H9 (cell line): ENCODE measurements around the gene MECP2. TPM values are rescaled to one million over a fixed set of nuclear protein-coding genes. Genes with fewer than 3 reads are reported as not detected.

Experiments used
- DNase-seq: peaks from one replicate; pipeline ENCODE4 v3.0.0-alpha.2; 2017
- H2AFZ ChIP-seq: one replicate; pipeline ENCODE4 v1.6.1; 2013; ENCODE audit warnings: mild to moderate bottlenecking, low read length, control low read depth, moderate library complexity
- H2AK5ac ChIP-seq: 2 replicates; pipeline ENCODE4 v1.6.1; 2013; ENCODE audit warnings: low read length, control low read depth, mixed read lengths; ENCODE audit not compliant: insufficient read length
- H2BK120ac ChIP-seq: one replicate; pipeline ENCODE4 v1.6.1; 2013; ENCODE audit warnings: low read depth, mild to moderate bottlenecking, low read length, control low read depth, inconsistent platforms; ENCODE audit not compliant: poor library complexity, severe bottlenecking
- H2BK12ac ChIP-seq: 2 replicates; pipeline ENCODE4 v1.6.1; 2013; ENCODE audit warnings: low read length, control low read depth, mixed read lengths, low read depth; ENCODE audit not compliant: insufficient read length
- H2BK15ac ChIP-seq: 2 replicates; pipeline ENCODE4 v1.6.1; 2013; ENCODE audit warnings: low read depth, low read length, control low read depth
- H2BK20ac ChIP-seq: one replicate; pipeline ENCODE4 v1.6.1; 2013; ENCODE audit warnings: low read depth, mild to moderate bottlenecking, low read length, control low read depth, inconsistent platforms; ENCODE audit not compliant: poor library complexity, severe bottlenecking
- H2BK5ac ChIP-seq: 2 replicates; pipeline ENCODE4 v1.6.1; 2013; ENCODE audit warnings: low read length, control low read depth, mixed read lengths; ENCODE audit not compliant: insufficient read length
- H3K14ac ChIP-seq: 2 replicates; pipeline ENCODE4 v1.6.1; 2013; ENCODE audit warnings: low read length, control low read depth; ENCODE audit not compliant: insufficient read depth
- H3K18ac ChIP-seq: 2 replicates; pipeline ENCODE4 v1.6.1; 2013; ENCODE audit warnings: low read depth, mild to moderate bottlenecking, mixed read lengths, low read length, control low read depth; ENCODE audit not compliant: insufficient read length
- H3K23ac ChIP-seq: 2 replicates; pipeline ENCODE4 v1.6.1; 2013; ENCODE audit warnings: low read length, control low read depth, mixed read lengths, low read depth; ENCODE audit not compliant: insufficient read length
- H3K23me2 ChIP-seq: 2 replicates; pipeline ENCODE4 v1.6.1; 2013; ENCODE audit warnings: low read depth, mild to moderate bottlenecking, mixed read lengths, low read length, control low read depth; ENCODE audit not compliant: insufficient read length, poor library complexity, severe bottlenecking
- H3K27ac ChIP-seq: 2 replicates; pipeline ENCODE4 v1.5.1; 2013; ENCODE audit warnings: low read length, control low read depth, mixed read lengths, low read depth; ENCODE audit not compliant: insufficient read length
- H3K27me3 ChIP-seq: 2 replicates; pipeline ENCODE4 v1.6.1; 2013; ENCODE audit warnings: low read length, control low read depth, inconsistent platforms; ENCODE audit not compliant: insufficient read depth
- H3K4ac ChIP-seq: 2 replicates; pipeline ENCODE4 v1.6.1; 2013; ENCODE audit warnings: low read depth, mild to moderate bottlenecking, control low read depth, inconsistent platforms, low read length, moderate library complexity
- H3K4me1 ChIP-seq: 2 replicates; pipeline ENCODE4 v1.6.1; 2013; ENCODE audit warnings: low read length, control low read depth, inconsistent platforms; ENCODE audit not compliant: insufficient read depth
- H3K4me2 ChIP-seq: 2 replicates; pipeline ENCODE4 v1.6.1; 2013; ENCODE audit warnings: low read length, control low read depth, mixed read lengths; ENCODE audit not compliant: insufficient read length, insufficient read depth
- H3K56ac ChIP-seq: 2 replicates; pipeline ENCODE4 v1.6.1; 2013; ENCODE audit warnings: low read depth, mild to moderate bottlenecking, mixed read lengths, low read length, control low read depth; ENCODE audit not compliant: insufficient read length
- H3K79me1 ChIP-seq: 2 replicates; pipeline ENCODE4 v1.6.1; 2013; ENCODE audit warnings: low read depth, mild to moderate bottlenecking, moderate library complexity, low read length, control low read depth, inconsistent platforms; ENCODE audit not compliant: insufficient read depth, poor library complexity, severe bottlenecking
- H3K79me2 ChIP-seq: 2 replicates; pipeline ENCODE4 v1.6.1; 2013; ENCODE audit warnings: low read length, control low read depth, inconsistent platforms; ENCODE audit not compliant: insufficient read depth
- H3K9ac ChIP-seq: 2 replicates; pipeline ENCODE4 v1.6.1; 2013; ENCODE audit warnings: low read length, control low read depth, mixed read lengths; ENCODE audit not compliant: insufficient read length; ENCODE audit errors: extremely low read depth
- H3K9me3 ChIP-seq: one replicate; pipeline ENCODE4 v1.6.1; 2013; ENCODE audit warnings: low read depth, low read length, inconsistent platforms; ENCODE audit not compliant: control insufficient read depth
- H3T11ph ChIP-seq: one replicate; pipeline ENCODE4 v1.6.1; 2013; ENCODE audit warnings: mild to moderate bottlenecking, low read length, control low read depth, inconsistent platforms
- H4K20me1 ChIP-seq: one replicate; pipeline ENCODE4 v1.6.1; 2013; ENCODE audit not compliant: control insufficient read depth, insufficient read length, insufficient read depth
- H4K5ac ChIP-seq: 2 replicates; pipeline ENCODE4 v1.6.1; 2013; ENCODE audit warnings: low read depth, mild to moderate bottlenecking, mixed read lengths, low read length, control low read depth; ENCODE audit not compliant: insufficient read length
- H4K8ac ChIP-seq: replicated peaks from 2 replicates; pipeline ENCODE4 v1.6.1; 2013; ENCODE audit warnings: low read length, control low read depth, mixed read lengths, low read depth; ENCODE audit not compliant: insufficient read length
- H4K91ac ChIP-seq: 2 replicates; pipeline ENCODE4 v1.6.1; 2013; ENCODE audit warnings: low read depth, mild to moderate bottlenecking, moderate library complexity, mixed read lengths, low read length, control low read depth; ENCODE audit not compliant: insufficient read length
- H3K27ac Mint-ChIP-seq, 3 experiments: 2 replicates in 2 of 3; 3 replicates in 1 of 3; pipeline ENCODE4 v1.8.0; 2020 to 2021; ENCODE audit warnings: mixed read lengths in 3 of 3, mild to moderate bottlenecking in 1 of 3, moderate library complexity in 1 of 3
- H3K27me3 Mint-ChIP-seq: 2 replicates; pipeline ENCODE4 v1.8.0; 2021; ENCODE audit warnings: low read depth, mild to moderate bottlenecking, moderate library complexity, mixed read lengths
- H3K36me3 Mint-ChIP-seq, 3 experiments: 2 replicates in 2 of 3; 3 replicates in 1 of 3; pipeline ENCODE4 v1.8.0; 2020 to 2021; ENCODE audit warnings: low read depth in 3 of 3, mixed read lengths in 3 of 3; ENCODE audit not compliant: insufficient read depth in 1 of 3
- H3K4me1 Mint-ChIP-seq, 2 experiments: 2 replicates each; pipeline ENCODE4 v1.8.0; 2020; ENCODE audit warnings: mixed read lengths in 2 of 2
- H3K4me3 Mint-ChIP-seq, 2 experiments: 2 replicates in 1 of 2; 3 replicates in 1 of 2; pipeline ENCODE4 v1.8.0; 2020 to 2021; ENCODE audit warnings: mild to moderate bottlenecking in 2 of 2, mixed read lengths in 2 of 2, moderate library complexity in 1 of 2
- H3K9me3 Mint-ChIP-seq, 2 experiments: 2 replicates in 1 of 2; 3 replicates in 1 of 2; pipeline ENCODE4 v1.8.0; 2020; ENCODE audit warnings: mild to moderate bottlenecking in 2 of 2, mixed read lengths in 2 of 2, moderate library complexity in 1 of 2
- CTCF ChIP-seq: fragments of 200-600 bp; sonication (generic); conservative IDR thresholded peaks from 3 replicates; pipeline ENCODE4 v1.8.0; 2021; ENCODE audit warnings: antibody characterized with exemption, mild to moderate bottlenecking
- WGBS: extraction: QIAGEN DNeasy Blood & Tissue Kit; methylation state at CpG from one replicate; pipeline ENCODE4 v1.1.7; 2013; ENCODE audit warnings: missing lambda C conversion rate, low lambda C conversion rate, mixed read lengths; ENCODE audit not compliant: insufficient read length; ENCODE audit errors: extremely low coverage; 5-methylcytosine and 5-hydroxymethylcytosine counted together
- total RNA-seq: library from RNA; stranded (reverse); gene quantifications from 2 replicates; pipeline ENCODE4 v1.2.1, GENCODE V29; 2021

MECP2 gene
- total RNA-seq, 1 experiment from 2014 or later, result 32.2 TPM

- Histone ChIP-seq H3K4ac (no peak overlapping the region), H2BK5ac (no peak overlapping the region), H3K14ac (no peak overlapping the region), H4K20me1 (no peaks in the 10 kb centered on the region), H2BK12ac (no peak overlapping the region), H2BK15ac (no peak overlapping the region), H2BK120ac (no peak overlapping the region), H2AFZ (no peak overlapping the region), H2AK5ac (no peak overlapping the region), H3T11ph (no peak overlapping the region), H3K23me2 (no peaks in the 10 kb centered on the region), H3K56ac (no peak overlapping the region), H3K23ac (no peak overlapping the region), H3K9ac (no peak overlapping the region), H2BK20ac (no peak overlapping the region), H4K8ac (no peak overlapping the region), H3K9me3 (peaks cover 15% of the 10 kb centered on the region), H3K79me1 (peaks cover 3% of the 10 kb centered on the region), H3K79me2 (peaks cover 4% of the 10 kb centered on the region; the same call in 1 of the 2 replicates), H3K27me3 (no peaks in the 10 kb centered on the region), H3K27ac (no peak overlapping the region), H3K18ac (no peak overlapping the region), H4K91ac (no peak overlapping the region), H4K5ac (no peak overlapping the region), H3K4me2 (no peak overlapping the region), H3K4me1 (no peaks in the 10 kb centered on the region)
- WGBS, result no CpG with 5 or more reads among the region's 6 CpGs
- Mint-ChIP-seq H3K27ac (no peak overlapping the region), H3K4me3 (no peak overlapping the region), H3K9me3 (peaks cover 61 to 65% of the 10 kb centered on the region in 2 experiments), H3K36me3 (peaks cover 17 to 31% (median 31%) of the 10 kb centered on the region in 3 experiments; a peak in 6 of 7 replicates), H3K4me1 (no peaks in the 10 kb centered on the region; a peak in 1 of 4 replicates), H3K27me3 (no peaks in the 10 kb centered on the region)
- no peak for DNase-seq
- TF ChIP-seq CTCF, result no peak
These were observed 14.4 kb downstream of the MECP2 start for GRCh38 chrX:154083126-154083517.
